DMS53 treated with DMSO at 0.1 percent for 48 hours (cell line): ENCODE data around the gene LGALS13.

Experiments used
- DNase-seq: peaks from one replicate; lab custom pipeline; 2025; ENCODE audit not compliant: unreplicated experiment; lab: John Stamatoyannopoulos, UW

LGALS13 gene

DNA sequence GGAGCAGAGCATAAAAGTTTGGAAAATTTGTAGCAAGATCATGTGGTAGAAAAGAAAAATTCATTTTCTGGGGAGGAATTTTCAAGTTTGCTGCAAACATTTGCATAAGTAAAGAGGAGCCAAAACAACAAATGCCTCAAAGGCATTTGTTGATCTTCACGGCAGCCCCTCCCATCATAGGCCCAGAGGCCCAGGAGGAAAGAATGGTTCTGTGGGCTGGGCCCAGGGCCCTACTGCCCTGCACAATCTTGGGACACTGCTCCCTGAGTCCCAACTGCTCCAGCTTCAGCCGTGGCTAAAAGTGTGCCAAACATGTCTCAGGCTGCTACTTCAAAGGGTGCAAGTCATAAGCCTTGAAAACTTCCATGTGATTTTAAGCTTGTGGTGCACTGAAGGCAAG is 11.3 kb downstream of the LGALS13 start:
- no peak for DNase-seq

DNA sequence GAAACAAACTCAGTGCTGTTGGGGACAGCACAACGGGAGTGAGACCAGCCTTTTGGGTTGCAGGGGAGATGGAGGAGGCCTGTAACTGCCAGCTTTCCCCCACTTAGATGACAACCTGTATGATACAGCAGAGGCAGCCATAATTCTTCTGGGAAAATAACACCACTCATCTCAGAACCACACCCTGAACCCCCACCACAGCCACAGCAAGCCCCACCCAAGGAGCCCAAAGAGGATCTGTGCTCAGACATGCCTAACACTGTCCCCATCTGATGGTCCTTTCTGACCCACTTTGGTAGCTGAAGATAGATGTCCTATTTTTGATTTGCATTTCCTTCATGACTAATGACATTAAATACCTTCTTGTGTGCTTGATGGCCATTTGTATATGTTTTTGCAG is 15.4 kb downstream of the LGALS13 start:
- no peak for DNase-seq

DNA sequence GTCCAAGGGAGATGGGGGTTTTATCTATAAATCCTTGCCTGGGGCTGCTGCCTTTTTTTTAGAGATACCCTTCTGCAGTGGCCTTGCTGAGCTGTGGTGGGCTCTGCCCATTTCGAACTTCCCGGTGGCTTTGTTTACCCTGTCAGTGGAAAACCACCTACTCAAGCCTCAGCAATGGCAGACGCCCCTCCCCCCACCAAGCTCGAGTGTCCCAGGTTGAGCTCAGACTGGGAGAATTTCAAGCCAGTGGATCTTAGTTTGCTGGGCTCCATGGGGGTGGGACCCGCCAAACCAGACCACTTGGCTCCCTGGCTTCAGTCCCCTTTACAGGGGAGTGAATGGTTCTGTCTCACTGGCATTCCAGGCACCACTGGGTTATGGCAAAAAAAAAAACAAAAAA is 21.6 kb downstream of the LGALS13 start:
- no peak for DNase-seq

DNA sequence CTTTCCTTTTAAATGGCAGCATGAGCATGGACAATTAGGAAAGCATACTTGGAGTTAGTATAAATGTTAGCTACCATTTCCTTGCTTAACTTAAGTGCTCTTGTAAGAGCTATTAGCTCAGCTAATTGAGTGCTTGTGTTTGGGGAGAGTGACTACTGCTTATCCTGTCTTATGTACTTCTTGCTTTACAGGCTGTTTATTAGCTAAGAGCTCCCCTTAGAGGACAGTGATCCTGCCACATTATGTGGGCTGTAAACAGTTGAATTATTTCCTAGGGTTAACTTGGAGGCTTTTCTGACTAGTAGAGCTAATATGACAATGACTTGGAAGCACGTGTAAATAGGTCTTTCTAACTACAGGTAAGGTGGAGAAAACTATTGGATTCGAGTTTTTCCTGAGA is 25.3 kb downstream of the LGALS13 start:
- peak; percentile 43 for DNase-seq

- DNase-seq = no peak
These were observed 28.9 kb downstream of the LGALS13 start for GRCh38 chr19:39631178-39631577.

DNA sequence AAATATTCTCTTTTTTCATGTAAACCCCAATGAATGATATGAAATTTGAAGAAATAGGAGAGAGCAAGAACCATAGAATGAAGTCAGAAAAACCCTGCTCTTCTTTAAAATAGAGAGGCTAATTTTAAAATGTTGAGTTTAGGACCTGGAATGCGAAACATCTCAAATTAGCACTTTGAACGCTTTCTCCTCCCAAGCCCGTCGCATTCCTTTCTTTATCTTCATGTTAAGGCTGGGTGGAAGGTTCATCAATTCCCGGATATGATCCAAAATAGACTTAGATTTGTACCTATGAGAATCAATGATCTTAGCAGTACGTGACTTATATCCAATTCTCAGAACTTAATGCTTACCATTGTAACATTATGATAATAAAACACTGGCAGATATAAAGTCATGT is 29.3 kb downstream of the LGALS13 start:
- DNase-seq = no peak

DNA sequence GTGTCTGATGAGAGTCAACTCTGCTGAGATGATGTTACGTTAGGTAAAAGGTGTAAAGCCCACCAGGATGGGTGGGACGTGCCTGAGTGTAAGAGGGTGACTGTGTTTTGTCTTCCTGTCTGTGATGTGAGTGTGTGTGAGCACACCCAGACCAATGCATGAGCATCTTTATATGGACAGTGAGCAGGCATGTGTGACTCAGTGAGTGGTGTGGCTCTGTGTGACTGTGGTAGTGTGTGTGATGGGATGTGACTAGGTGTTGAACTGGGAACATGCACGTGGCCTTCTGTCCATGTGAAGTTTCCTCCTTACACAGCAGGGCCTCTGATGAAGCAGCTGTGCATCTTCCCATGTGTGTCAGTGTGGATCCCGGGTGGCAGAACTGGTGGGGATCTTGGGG is 35.6 kb downstream of the LGALS13 start:
- no peak for DNase-seq

DNA sequence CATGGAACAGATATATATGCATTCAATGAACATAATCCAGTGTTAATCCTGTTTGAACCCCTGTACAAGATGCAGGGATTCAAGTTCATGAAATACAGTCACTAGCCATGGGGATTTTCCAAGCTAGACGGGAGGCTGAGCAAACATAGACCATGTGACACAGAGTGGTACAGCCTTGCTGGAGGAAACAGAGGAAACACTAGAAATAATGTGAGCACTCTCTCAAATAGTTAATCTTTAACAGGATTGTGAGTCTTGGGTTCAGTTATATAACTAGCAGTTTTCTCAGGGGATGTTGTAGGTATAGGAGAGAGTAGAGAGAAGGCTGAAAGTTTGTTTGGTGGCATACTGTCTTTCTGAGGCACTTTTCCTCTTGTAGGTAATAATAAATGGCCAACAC is 39.4 kb downstream of the LGALS13 start:
- DNase-seq = peak; percentile 98

DNA sequence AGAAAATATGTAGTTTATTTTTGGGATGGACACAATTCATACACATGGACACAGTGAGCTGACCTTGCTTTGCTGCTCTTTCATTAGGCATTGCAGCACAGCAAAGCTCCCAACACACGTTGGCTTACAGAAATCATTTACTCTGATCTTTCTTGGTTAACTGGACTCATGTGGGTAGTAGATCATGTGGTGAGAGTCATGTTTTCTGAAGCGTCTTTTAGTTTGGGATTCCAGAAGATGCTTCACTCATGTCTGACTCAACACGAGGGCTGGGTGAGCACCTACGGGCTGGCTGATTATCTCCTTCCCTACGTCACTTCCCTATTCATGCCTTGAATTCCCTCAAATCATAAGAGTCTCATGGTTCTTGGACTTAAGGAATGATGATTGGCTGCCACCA is 41.3 kb downstream of the LGALS13 start:
- DNase-seq = no peak

DNA sequence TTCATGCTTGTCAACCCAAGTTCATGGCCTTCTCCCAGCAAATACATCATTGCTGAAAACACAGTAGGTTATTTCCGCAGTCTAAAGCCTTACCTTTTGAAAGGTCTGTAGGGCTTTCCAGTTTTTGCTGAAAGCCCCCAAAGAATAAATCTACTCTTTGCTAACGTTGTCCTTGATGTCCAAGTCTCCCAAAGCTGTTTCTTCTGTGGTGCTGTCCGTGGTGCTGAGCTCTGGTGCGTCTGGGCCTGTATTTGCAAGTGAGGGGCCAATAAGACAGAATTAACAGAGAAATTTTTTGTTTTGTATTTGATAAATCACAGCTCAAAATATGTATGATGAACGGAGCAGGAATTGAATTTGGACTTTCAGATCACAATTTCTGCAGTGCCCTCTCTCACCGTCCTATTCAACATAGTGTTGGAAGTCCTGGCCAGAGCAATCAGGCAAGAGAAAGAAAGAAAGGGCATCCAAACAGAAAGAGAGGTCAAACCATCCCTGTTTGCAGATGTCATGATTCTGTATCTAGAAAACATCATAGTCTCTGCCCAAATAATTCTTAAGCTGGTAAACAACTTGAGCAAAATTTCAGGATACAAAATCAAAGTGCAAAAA is 43.6 kb downstream of the LGALS13 start:
- DNase-seq = no peak

DNA sequence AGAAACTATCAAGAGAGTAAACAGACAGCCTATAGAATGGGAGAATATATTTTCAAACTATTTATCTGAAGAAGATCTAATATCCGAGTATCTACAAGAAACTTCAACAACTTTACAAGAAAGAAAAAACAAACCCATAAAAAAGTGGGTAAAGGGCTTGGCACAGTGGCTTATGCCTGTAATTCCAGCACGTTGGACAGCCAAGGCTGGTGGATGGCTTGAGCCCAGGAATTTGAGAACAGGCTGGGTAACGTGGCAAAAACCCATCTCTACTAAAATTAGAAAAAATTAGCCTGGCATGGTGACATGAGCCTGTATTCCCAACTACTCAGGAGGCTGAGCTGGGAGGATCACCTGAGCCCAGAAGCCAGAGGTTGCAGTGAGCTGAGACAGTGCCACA is 45.6 kb downstream of the LGALS13 start:
- no peak for DNase-seq

GRCh38 chr19:39655613-39656012 is 53.3 kb downstream of the LGALS13 start, which contains the start of gene LGALS16:
LGALS16 (plus strand) TSS chr19:39655913; CDS start chr19:39655962, 49 bp downstream.
- DNase-seq = no peak
